ENCODE measurements around the gene GATC.

The GATC gene

GRCh38 chr12:120445911-120446843 lies at the start of gene GATC, which contains the start of gene TRIAP1:
Gene GATC, plus strand, starts transcription at chr12:120446444. Its CDS starts 37 bp downstream, at chr12:120446481.
Gene TRIAP1, minus strand, starts transcription at chr12:120446384. Its CDS starts 12 bp downstream, at chr12:120446372.
- DNase-seq (ENCODE audit: low spot score): peak; percentile 68

DNA sequence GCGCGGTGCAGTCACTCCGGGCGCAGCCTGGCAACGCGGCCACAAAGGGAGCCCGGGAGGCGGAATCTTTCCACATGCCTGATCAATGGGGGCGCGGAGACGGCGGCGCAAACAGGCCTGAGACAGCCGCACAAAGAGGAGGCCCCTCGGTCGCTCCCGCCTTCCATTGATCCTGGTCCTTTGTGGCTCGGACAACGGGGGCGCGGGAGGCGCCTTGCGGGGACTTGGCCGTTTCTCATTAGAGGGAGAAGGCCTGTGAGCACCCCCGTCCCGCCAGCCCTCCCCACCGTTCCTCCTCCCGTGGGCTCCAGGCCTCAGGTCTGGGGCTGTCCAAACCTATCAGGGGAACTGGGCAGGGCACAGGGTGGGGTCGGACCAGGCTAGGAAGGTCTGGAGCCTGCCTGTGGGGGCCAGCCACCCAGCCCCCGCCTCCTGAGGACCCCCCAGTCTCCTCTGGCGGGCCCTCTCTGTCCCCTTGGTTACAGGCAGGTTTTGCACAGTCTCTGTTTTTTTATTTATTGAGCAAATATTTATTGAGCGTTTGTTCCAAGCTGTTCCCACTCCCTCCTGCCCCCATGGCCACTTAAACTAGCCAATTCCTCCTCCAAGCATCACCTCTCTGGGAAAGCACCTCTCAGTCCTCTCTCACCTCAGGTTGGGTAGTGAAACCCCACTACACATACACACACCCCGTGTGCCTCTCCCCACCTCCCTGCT lies 48.3 kb upstream of the GATC start:
- DNase-seq (ENCODE audit: low spot score): no peak

GRCh38 chr12:120399531-120399930 lies 46.7 kb upstream of the GATC start:
- no peak for DNase-seq (ENCODE audit: low spot score)

DNA sequence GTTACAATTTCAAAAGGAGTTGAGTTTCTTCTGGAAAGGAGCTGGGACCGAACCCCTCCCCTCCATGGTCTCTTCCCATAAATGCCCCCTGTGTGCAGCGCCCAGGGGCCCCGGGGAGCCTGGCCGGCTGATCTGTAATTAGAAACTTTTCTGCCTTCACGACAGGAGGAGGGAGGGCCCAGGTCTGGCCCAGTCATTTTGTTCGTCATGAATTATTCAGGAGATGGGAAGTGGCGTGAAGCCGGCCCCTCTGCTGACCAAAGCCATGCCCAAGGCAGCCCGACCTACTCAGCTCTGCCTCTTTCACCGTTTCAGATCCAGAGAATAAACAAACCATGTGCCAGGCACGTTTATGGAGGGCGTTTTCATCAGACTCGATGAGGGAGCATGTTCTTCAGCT lies 44.0 kb upstream of the GATC start:
- DNase-seq (ENCODE audit: low spot score): no peak

GRCh38 chr12:120403869-120404268 lies 42.4 kb upstream of the GATC start:
- no peak for DNase-seq (ENCODE audit: low spot score)

DNA sequence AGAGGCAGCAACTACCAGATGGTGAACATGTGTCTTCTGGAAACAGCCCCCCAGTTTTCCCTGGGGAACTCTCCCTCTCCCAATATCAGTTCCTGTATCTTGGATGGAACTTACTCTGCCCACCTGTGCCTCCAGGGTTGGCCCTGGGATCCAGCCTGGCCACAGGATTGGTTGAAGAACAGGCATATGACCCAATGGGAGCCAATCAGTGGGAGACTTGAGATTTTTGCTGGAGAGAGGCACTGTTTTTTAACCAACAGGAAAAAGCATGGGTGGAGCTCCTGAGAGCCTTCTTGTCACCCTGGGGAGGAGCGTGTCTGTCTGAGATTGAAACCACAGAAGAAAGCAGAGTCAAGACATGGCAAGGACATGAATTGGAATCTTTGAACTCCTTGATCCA lies 42.0 kb upstream of the GATC start:
- DNase-seq (ENCODE audit: low spot score): no peak

GRCh38 chr12:120406069-120406468 lies 40.2 kb upstream of the GATC start:
- no peak for DNase-seq (ENCODE audit: low spot score)

- no peak for DNase-seq (ENCODE audit: low spot score)
These were observed 39.7 kb upstream of the GATC start for GRCh38 chr12:120406553-120406952.

GRCh38 chr12:120408771-120409170 lies 37.5 kb upstream of the GATC start:
- no peak for DNase-seq (ENCODE audit: low spot score)

GRCh38 chr12:120412421-120412820 lies 33.8 kb upstream of the GATC start:
- no peak for DNase-seq (ENCODE audit: low spot score)

GRCh38 chr12:120413901-120414695 lies 32.1 kb upstream of the GATC start:
- DNase-seq (ENCODE audit: low spot score): peak; percentile 29

DNA sequence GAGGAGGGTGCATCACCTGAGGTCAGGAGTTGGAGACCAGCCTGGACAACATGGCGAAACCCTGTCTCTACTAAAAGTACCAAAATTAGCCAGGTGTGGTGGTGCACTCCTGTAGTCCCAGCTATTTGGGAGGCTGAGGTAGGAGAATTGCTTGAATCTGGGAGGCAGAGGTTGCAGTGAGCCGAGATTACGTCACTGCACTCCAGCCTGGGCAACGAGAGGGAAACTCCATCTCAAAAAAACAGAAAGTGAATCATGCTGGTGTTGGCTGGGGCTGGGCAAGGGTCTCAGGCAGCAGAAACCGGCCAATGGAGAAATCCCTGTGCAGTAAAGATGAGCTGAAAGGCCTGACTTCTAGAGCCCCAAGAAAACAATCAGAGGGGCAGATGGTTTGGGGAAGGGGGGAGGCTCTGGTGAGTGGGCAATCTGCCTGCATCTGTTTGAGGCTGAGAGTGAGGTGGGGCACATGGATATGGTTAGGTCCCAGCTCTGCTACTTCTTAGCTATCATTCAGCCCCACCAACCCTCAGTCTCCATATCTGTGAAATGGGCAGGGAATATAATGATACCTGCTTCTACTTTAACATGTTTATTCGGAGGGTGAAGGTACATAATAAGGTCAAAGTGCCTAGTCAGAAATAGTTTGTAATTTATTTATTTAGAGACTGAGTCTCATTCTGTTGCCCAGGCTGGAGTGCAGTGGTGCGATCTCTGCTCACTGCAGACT lies 29.6 kb upstream of the GATC start:
- no peak for DNase-seq (ENCODE audit: low spot score)

DNA sequence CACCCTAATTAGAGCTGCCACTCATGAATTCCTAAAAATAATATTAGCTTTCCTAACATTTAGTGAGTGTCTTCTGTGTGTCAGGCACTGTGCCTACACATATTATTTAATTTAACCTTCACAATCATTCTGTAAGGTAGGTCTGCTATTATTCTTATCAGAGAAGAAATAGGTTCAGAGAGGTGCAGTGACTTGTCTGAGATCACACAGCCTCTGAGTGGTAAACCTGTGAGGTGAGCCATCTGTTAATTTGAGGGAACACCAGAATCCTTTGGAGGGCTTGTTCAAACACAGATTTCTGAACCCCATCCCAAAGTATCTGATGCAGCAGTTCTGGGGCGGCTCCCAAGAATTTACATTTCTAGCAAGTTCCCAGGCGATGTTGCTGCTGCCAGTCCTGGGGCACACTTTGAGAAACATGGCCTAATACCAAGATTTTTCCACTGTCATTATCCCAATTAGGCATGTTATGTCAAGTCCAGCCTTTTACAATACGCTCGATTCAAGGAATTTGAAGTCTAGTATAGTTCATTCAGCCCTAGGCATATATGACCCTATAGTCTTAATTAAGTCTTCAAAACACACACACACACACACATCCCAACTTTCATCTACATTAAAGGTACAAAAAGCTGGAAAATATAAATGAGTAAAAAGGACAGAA lies 28.2 kb upstream of the GATC start:
- no peak for DNase-seq (ENCODE audit: low spot score)

GRCh38 chr12:120421701-120422100 lies 24.5 kb upstream of the GATC start:
- no peak for DNase-seq (ENCODE audit: low spot score)

DNA sequence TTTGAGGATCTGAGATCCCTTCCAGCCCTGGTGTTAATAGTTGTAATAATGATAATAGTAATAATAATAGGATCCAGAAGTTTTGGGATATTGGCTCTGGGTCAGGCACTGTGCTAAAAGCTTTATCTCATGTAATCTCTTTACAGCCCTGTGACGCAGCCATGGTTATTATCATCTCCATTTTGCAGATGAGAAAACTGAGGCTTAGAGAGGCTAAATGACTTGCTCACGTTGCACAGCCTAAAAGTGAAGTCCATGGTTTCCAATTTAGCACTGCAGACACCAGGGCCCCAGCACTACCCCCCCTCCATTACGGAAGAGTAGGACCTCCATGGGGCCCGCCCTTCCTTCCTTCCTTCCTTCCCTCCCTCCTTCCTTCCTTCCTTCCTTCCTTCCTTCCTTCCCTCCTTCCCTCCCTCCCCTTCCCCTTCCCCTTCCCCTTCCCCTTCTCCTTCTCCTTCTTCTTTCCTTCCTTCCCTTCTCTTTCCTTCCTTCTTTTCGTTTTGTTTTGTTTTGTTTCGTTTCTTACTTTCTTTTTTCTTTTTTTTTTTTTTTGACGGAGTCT lies 23.3 kb upstream of the GATC start:
- no peak for DNase-seq (ENCODE audit: low spot score)

DNA sequence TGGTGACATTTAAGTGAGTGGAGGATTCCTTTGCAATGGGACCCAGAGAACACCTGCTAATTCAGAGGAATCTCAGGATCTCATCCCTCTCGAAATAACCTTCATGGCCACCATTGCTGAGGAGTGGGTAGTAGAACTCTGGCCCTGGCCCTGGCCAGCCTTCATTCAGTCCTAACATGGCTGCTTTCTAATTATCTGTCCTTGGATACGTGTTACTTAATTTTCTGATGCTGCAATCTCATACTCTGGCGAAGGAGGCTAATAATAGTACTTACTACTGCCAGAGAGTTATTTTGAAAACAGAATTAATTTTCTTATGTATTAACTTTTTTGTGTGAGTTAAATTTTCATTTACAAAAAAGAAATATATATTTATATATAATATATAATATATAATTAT lies 20.4 kb upstream of the GATC start:
- DNase-seq (ENCODE audit: low spot score): no peak

GRCh38 chr12:120428597-120429229 lies 17.5 kb upstream of the GATC start:
- no peak for DNase-seq (ENCODE audit: low spot score)

GRCh38 chr12:120429368-120429767 lies 16.9 kb upstream of the GATC start:
- no peak for DNase-seq (ENCODE audit: low spot score)

DNA sequence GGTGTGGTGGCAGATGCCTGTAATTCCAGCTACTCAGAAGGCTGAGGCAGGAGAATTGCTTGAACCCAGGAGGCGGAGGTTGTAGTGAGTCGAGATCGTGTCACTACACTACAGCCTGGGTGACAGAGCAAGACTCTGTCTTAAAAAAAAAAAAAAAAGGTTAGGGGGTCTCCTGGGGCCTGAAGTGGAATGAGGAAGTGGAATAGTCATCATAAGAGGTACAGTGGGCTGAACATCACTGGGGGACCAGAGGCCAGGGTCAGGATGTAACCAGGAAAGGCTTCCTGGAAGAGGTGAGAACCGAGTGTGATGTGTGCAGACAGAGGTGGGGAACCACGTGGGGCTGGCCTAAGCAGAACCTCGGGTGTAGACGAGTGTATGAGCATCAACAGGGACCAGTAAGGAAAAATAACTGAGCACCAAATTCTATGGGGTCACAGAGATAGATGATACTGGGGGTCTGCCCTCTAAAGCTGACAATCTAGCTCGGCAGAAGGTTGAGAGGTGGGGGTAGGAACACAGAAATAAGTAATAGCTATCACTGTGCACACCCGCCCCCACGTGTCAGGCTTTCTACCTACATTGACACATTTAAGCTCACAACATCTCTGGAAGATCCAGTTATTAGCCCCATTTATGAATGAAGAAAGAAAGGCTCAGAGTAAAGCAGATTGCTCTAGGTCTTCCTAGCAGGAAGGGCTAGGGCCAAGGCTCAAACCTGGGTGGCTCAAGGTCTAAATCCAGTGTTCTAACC lies 13.3 kb upstream of the GATC start:
- no peak for DNase-seq (ENCODE audit: low spot score)

Data from pons (tissue), 1 donor.